ENCODE measurements around the gene ARPIN. TPM values are rescaled to one million over a fixed set of nuclear protein-coding genes. Genes with fewer than 3 reads are reported as not detected.

Gene ARPIN
- total RNA-seq, 1 donor from 2014 or later = 20.4 TPM

- Mint-ChIP-seq H3K4me3 (ENCODE audit: low read depth) (no peak overlapping the region), H3K27me3 (no peaks in the 10 kb centered on the region), H3K27ac (no peak overlapping the region), H3K9me3 (ENCODE audit: low read depth) (no peaks in the 10 kb centered on the region), H3K36me3 (ENCODE audit: insufficient read depth) (peaks cover 20% of the 10 kb centered on the region), H3K4me1 (ENCODE audit: low read depth) (no peaks in the 10 kb centered on the region)
- TF ChIP-seq CTCF (IDR thresholded peaks at IDR 0.05; ENCODE audit: unreplicated experiment) = no peak
- no peak for DNase-seq (ENCODE audit: low spot score, unreplicated experiment)
These were observed 65.7 kb downstream of the ARPIN start for GRCh38 chr15:89847101-89847500.

- H3K27ac Mint-ChIP-seq = no peak overlapping the region
- no peaks in the 10 kb centered on the region for H3K27me3 Mint-ChIP-seq
- DNase-seq (ENCODE audit: low spot score, unreplicated experiment) = no peak
- TF ChIP-seq CTCF (IDR thresholded peaks at IDR 0.05; ENCODE audit: unreplicated experiment) = no peak
- no peak overlapping the region for H3K4me3 Mint-ChIP-seq (ENCODE audit: low read depth)
- no peaks in the 10 kb centered on the region for H3K9me3 Mint-ChIP-seq (ENCODE audit: low read depth)
- H3K36me3 Mint-ChIP-seq (ENCODE audit: insufficient read depth) = peaks cover 19% of the 10 kb centered on the region
- no peaks in the 10 kb centered on the region for H3K4me1 Mint-ChIP-seq (ENCODE audit: low read depth)
These were observed 67.4 kb downstream of the ARPIN start for GRCh38 chr15:89845305-89845893.

Small RNAs within 50 kb of the gene (microRNA-seq; reads per million reads assigned to microRNA genes)
- gene MIR5009 (ENCODE audit: borderline number of aligned reads, unreplicated experiment) (not detected), gene MIR5094 (ENCODE audit: borderline number of aligned reads, unreplicated experiment) (not detected)

Other genes with a start within 250 kb of the ARPIN start
- 0.24 and 0.40 TPM in 2 replicates for gene PLIN1, start 233.6 kb downstream of the ARPIN start, total RNA-seq
- gene PEX11A, start 222.2 kb downstream of the ARPIN start, total RNA-seq = 4.8 and 4.9 TPM in 2 replicates
- 0.91 and 1.3 TPM in 2 replicates for gene WDR93, start 222.1 kb downstream of the ARPIN start, total RNA-seq
- 0.50 and 0.51 TPM in 2 replicates for gene MESP1, start 161.7 kb downstream of the ARPIN start, total RNA-seq
- not detected in 2 replicates for gene MESP2, start 136.6 kb downstream of the ARPIN start, total RNA-seq
- 1.7 and 1.8 TPM in 2 replicates for gene ANPEP, start 98.1 kb downstream of the ARPIN start, total RNA-seq
- 29.2 and 30.9 TPM in 2 replicates for gene AP3S2, start 19.0 kb downstream of the ARPIN start, total RNA-seq
- 69.3 and 70.0 TPM in 2 replicates for gene ZNF710, start 88.4 kb upstream of the ARPIN start, total RNA-seq
- 149 and 164 TPM in 2 replicates for gene IDH2, start 189.5 kb upstream of the ARPIN start, total RNA-seq